H1 (cell line): ENCODE results near the gene BTBD16. TPM values are rescaled to one million over a fixed set of nuclear protein-coding genes. Genes with fewer than 3 reads are reported as not detected.

Source experiments
- ASH2L ChIP-seq: fragments of 200-600, 300-600 bp; sonication (generic); IDR thresholded peaks from one replicate; pipeline ENCODE4 v1.7.1; 2017; ENCODE audit warnings: low read length
- CEBPB ChIP-seq: IDR thresholded peaks from 2 replicates; pipeline ENCODE4 v1.6.1; 2012; ENCODE audit warnings: low read depth, low read length
- EGR1 ChIP-seq: IDR thresholded peaks from 2 replicates; pipeline ENCODE4 v1.6.1; 2011; ENCODE audit warnings: low read depth, low read length, borderline replicate concordance
- RAD21 ChIP-seq, 2 experiments: IDR thresholded peaks in 1 of 2; conservative IDR thresholded peaks in 1 of 2; 2 replicates each; pipeline ENCODE4 v1.6.1; 2011; ENCODE audit warnings: low read depth in 2 of 2, low read length in 2 of 2, improper control_type of control experiment in 1 of 2, inconsistent platforms in 1 of 2, mild to moderate bottlenecking in 1 of 2, moderate library complexity in 1 of 2
- RNF2 ChIP-seq: fragments of 200-900, 300-1000 bp; sonication (generic); IDR thresholded peaks from 2 replicates; pipeline ENCODE4 v1.7.1; 2016; ENCODE audit warnings: borderline replicate concordance, low read depth, mild to moderate bottlenecking, antibody characterized with exemption, low read length; ENCODE audit not compliant: poor library complexity, severe bottlenecking; ENCODE audit errors: missing control alignments
- SIX5 ChIP-seq: IDR thresholded peaks from 2 replicates; pipeline ENCODE4 v1.6.1; 2011; ENCODE audit warnings: mild to moderate bottlenecking, low read depth, low read length
- SP2 ChIP-seq: IDR thresholded peaks from 2 replicates; pipeline ENCODE4 v1.6.1; 2012; ENCODE audit warnings: mild to moderate bottlenecking, low read length, inconsistent platforms
- SRF ChIP-seq: IDR thresholded peaks from 2 replicates; pipeline ENCODE4 v1.6.1; 2011; ENCODE audit warnings: mild to moderate bottlenecking, low read depth, low read length, moderate library complexity
- polyA plus RNA-seq, 7 experiments: library from polyadenylated mRNA; depleted of rRNA in 3 of 7; stranded (reverse) in 5 of 7; unstranded in 2 of 7; fragments of >200 nt in 5 of 7; fragments of 200-250 nt in 2 of 7; gene quantifications; 1 replicate in 5 of 7; 2 replicates in 1 of 7; 4 replicates in 1 of 7; pipeline versions ENCODE4 v1.2.1 to v1.2.3, GENCODE V29; 2011 to 2013; ENCODE audit warnings: missing spikeins in 2 of 7, mixed read lengths in 2 of 7
- total RNA-seq: library from RNA; stranded (reverse); fragmentation: NEBNext Ultra II Directional; extraction: Animal tissue kit (Norgen Biotek cat#: 25700); gene quantifications from 2 replicates; pipeline ENCODE4 v1.2.1, GENCODE V29; 2021
- TF ChIP-seq, protein P1 (sequence below): IDR thresholded peaks from 2 replicates; pipeline ENCODE4 v1.6.1; 2012; ENCODE audit warnings: inconsistent platforms

BTBD16 gene
- total and polyA plus RNA-seq, 2 of the 8 experiments (the other 6 are each of a cell fraction or from before 2014, with no cell fraction given), result 0.05 TPM; not detected in 1

DNA sequence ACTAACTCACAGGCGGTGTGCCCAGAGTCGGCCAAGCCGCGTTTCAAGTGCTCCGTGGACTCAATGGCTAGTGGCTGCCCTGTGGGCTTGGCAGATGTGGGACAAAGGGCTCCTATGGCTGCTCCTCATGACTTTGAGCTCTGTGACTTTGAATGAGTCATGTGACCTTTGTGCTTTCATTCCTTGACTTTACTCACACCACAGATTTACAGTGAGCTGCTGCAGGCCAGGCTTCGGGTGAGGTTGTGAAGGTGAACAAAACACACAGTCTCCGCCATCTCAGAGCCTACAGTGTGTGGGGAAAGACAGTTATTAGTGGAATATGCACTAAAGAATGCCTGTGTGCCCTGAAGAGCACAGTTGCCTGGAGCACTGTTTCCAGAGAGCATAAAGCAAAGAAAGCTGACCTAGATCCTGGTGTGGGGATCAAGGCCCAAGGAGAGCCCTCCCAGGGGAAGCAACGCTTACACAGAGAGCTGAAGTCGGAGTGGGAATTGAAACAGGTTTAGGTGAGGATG is 73.7 kb downstream of the BTBD16 start (continued):
- no peak for TF ChIP-seq EGR1
- TF ChIP-seq, protein P1, sequence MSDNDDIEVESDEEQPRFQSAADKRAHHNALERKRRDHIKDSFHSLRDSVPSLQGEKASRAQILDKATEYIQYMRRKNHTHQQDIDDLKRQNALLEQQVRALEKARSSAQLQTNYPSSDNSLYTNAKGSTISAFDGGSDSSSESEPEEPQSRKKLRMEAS, result no peak
- no peak for TF ChIP-seq ASH2L
- TF ChIP-seq RAD21 (IDR thresholded peaks at IDR 0.05 in 1 of 2, conservative IDR thresholded peaks at IDR 0.05 in 1 of 2; ENCODE audit: low read depth in 2 of 2, low read length in 2 of 2), result no peak
- TF ChIP-seq CEBPB, result no peak
- TF ChIP-seq SP2, result no peak
- no peak for TF ChIP-seq RNF2
- TF ChIP-seq SIX5, result no peak
- no peak for TF ChIP-seq SRF
